DMS114 treated with DMSO at 0.1 percent for 48 hours (cell line): Measurements from ENCODE around the gene FAM161B.
"Not testable (repeated sequence)": the region's sequence is repeated elsewhere in the genome, so short reads cannot be mapped to it uniquely, and the experiment has no call there.

Source experiments
- DNase-seq: peaks from one replicate; lab custom pipeline; 2025; ENCODE audit not compliant: unreplicated experiment; lab: John Stamatoyannopoulos, UW

FAM161B gene

GRCh38 chr14:73949752-73950734 lies at the start of gene FAM161B, which contains the start of gene COQ6:
Gene FAM161B, minus strand, starts transcription at chr14:73950094. Its CDS starts 68 bp downstream, at chr14:73950026.
Gene COQ6, plus strand, starts transcription at chr14:73950302. Its CDS starts 31 bp downstream, at chr14:73950333.
- peak; percentile 93 for DNase-seq

- DNase-seq: no peak
Observed at GRCh38 chr14:73998726-73999125, 48.8 kb upstream of the FAM161B start.

- DNase-seq: no peak
Observed at GRCh38 chr14:73997944-73998447, 48.1 kb upstream of the FAM161B start.

GRCh38 chr14:73997108-73997943 lies 47.4 kb upstream of the FAM161B start:
- no peak for DNase-seq

- no peak for DNase-seq
Observed at GRCh38 chr14:73996731-73997107, 46.8 kb upstream of the FAM161B start.

- DNase-seq: no peak
Observed at GRCh38 chr14:73995977-73996378, 46.1 kb upstream of the FAM161B start.

GRCh38 chr14:73994926-73995325 lies 45.0 kb upstream of the FAM161B start:
- DNase-seq: not testable (repeated sequence)

- DNase-seq: no peak
Observed at GRCh38 chr14:73991092-73991491, 41.2 kb upstream of the FAM161B start.

GRCh38 chr14:73988656-73989055 lies 38.8 kb upstream of the FAM161B start:
- DNase-seq: not testable (repeated sequence)

- no peak for DNase-seq
Observed at GRCh38 chr14:73988065-73988464, 38.2 kb upstream of the FAM161B start.

- no peak for DNase-seq
Observed at GRCh38 chr14:73977896-73978295, 28.0 kb upstream of the FAM161B start.

GRCh38 chr14:73976125-73976524 lies 26.2 kb upstream of the FAM161B start:
- no peak for DNase-seq

GRCh38 chr14:73973497-73973896 lies 23.6 kb upstream of the FAM161B start:
- no peak for DNase-seq

GRCh38 chr14:73968885-73969284 lies 19.0 kb upstream of the FAM161B start:
- DNase-seq: no peak

GRCh38 chr14:73965216-73965615 lies 15.3 kb upstream of the FAM161B start:
- no peak for DNase-seq

GRCh38 chr14:73961192-73961591 lies 11.3 kb upstream of the FAM161B start:
- no peak for DNase-seq

- no peak for DNase-seq
Observed at GRCh38 chr14:73958591-73958990, 8.7 kb upstream of the FAM161B start.

- no peak for DNase-seq
Observed at GRCh38 chr14:73955674-73956073, 5.8 kb upstream of the FAM161B start.

GRCh38 chr14:73953731-73954130 lies 3.8 kb upstream of the FAM161B start:
- no peak for DNase-seq

- no peak for DNase-seq
Observed at GRCh38 chr14:73945159-73945670, 4.7 kb downstream of the FAM161B start.
